Forelimb muscle (tissue), 1 donor: ENCODE data around the gene THRAP3. TPM values are rescaled to one million over a fixed set of nuclear protein-coding genes. Genes with fewer than 3 reads are reported as not detected.

Experiments used
- DNase-seq: peaks from one replicate; pipeline ENCODE4 v3.0.0-alpha.2; 2013; ENCODE audit warnings: low read depth
- polyA plus RNA-seq: library from polyadenylated mRNA; unstranded; fragments of 120-200 nt; gene quantifications from one replicate; pipeline ENCODE4 v1.2.1, GENCODE V29; 2013; ENCODE audit not compliant: insufficient read length

THRAP3 gene
- polyA plus RNA-seq, 1 donor = 91.2 TPM

- DNase-seq = no peak
Observed at GRCh38 chr1:36327421-36328087, 103.3 kb downstream of the THRAP3 start.

GRCh38 chr1:36328088-36328480 lies 103.8 kb downstream of the THRAP3 start:
- no peak for DNase-seq

- DNase-seq = no peak
Observed at GRCh38 chr1:36328713-36329112, 104.5 kb downstream of the THRAP3 start.

- no peak for DNase-seq
Observed at GRCh38 chr1:36329817-36330216, 105.6 kb downstream of the THRAP3 start.

- DNase-seq = no peak
Observed at GRCh38 chr1:36330940-36331339, 106.7 kb downstream of the THRAP3 start.

- no peak for DNase-seq
Observed at GRCh38 chr1:36337830-36338229, 113.6 kb downstream of the THRAP3 start.

GRCh38 chr1:36339215-36339614 lies 115.0 kb downstream of the THRAP3 start:
- no peak for DNase-seq

GRCh38 chr1:36339615-36340014 lies 115.4 kb downstream of the THRAP3 start:
- DNase-seq = no peak

GRCh38 chr1:36341626-36342320 lies 117.5 kb downstream of the THRAP3 start:
- DNase-seq = no peak

GRCh38 chr1:36342426-36343185 lies 118.4 kb downstream of the THRAP3 start:
- DNase-seq = no peak

- DNase-seq = no peak
Observed at GRCh38 chr1:36343651-36344394, 119.6 kb downstream of the THRAP3 start.

- DNase-seq = no peak
Observed at GRCh38 chr1:36344395-36344680, 120.1 kb downstream of the THRAP3 start.

GRCh38 chr1:36345353-36345752 lies 121.1 kb downstream of the THRAP3 start:
- DNase-seq = no peak

GRCh38 chr1:36346741-36347370 lies 122.6 kb downstream of the THRAP3 start:
- no peak for DNase-seq

- no peak for DNase-seq
Observed at GRCh38 chr1:36349241-36349671, 125.0 kb downstream of the THRAP3 start.

- DNase-seq = no peak
Observed at GRCh38 chr1:36349839-36350238, 125.6 kb downstream of the THRAP3 start.

- no peak for DNase-seq
Observed at GRCh38 chr1:36350659-36351226, 126.5 kb downstream of the THRAP3 start.

- DNase-seq = no peak
Observed at GRCh38 chr1:36351227-36351977, 127.2 kb downstream of the THRAP3 start.

GRCh38 chr1:36352125-36352909 lies 128.1 kb downstream of the THRAP3 start:
- DNase-seq = no peak
